IMR-90 (cell line): ENCODE measurements around the gene ETV4. TPM values are rescaled to one million over a fixed set of nuclear protein-coding genes. Genes with fewer than 3 reads are reported as not detected.
A peak's percentile ranks its signal among the peaks of the same experiment; 100 is the strongest.

Source experiments
- ATAC-seq: fragments of 200-7000 bp; cut with Tn5 transposase; 2 replicates; pipeline ENCODE4 v1.9.1; 2020; ENCODE audit warnings: low read depth, mild to moderate bottlenecking, moderate library complexity
- BruUV-seq: library from RNA; stranded (reverse); fragments of 400-500 nt; replicated peaks from 2 replicates; lab custom pipeline; 2021; lab: Mats Ljungman, UMichigan
- CTCF ChIA-PET: fragments of 300-600 bp; formaldehyde crosslinking; extraction: SDS; loops from one replicate; lab custom pipeline; 2021; ENCODE audit warnings: antibody characterized with exemption; lab: Yijun Ruan, JAX
- POLR2A ChIA-PET: fragments of 300-600 bp; sonication (Branson Sonifier 250); formaldehyde crosslinking; loops from one replicate; lab custom pipeline; 2022; ENCODE audit warnings: antibody characterized with exemption; ENCODE audit not compliant: unreplicated experiment; lab: Charles Lee
- DNase-seq: peaks from one replicate; pipeline ENCODE4 v3.0.0; 2013
- H2AFZ ChIP-seq: replicated peaks from 2 replicates; pipeline ENCODE3; 2013; ENCODE audit warnings: low read length, mild to moderate bottlenecking; ENCODE audit not compliant: poor library complexity
- H2AK5ac ChIP-seq: 2 replicates; pipeline ENCODE4 v1.6.1; 2013; ENCODE audit warnings: low read depth, low read length, inconsistent platforms
- H2AK9ac ChIP-seq: replicated peaks from 2 replicates; pipeline ENCODE3; 2013; ENCODE audit warnings: mild to moderate bottlenecking, low read depth, low read length, moderate library complexity; ENCODE audit not compliant: poor library complexity
- H2BK120ac ChIP-seq: 2 replicates; pipeline ENCODE4 v1.6.1; 2013; ENCODE audit warnings: low read depth, low read length, inconsistent platforms
- H2BK15ac ChIP-seq: 3 replicates; pipeline ENCODE4 v1.6.1; 2013; ENCODE audit warnings: low read depth, low read length, inconsistent platforms
- H2BK20ac ChIP-seq: 2 replicates; pipeline ENCODE4 v1.6.1; 2013; ENCODE audit warnings: low read depth, mild to moderate bottlenecking, inconsistent platforms, low read length, moderate library complexity
- H2BK5ac ChIP-seq: 2 replicates; pipeline ENCODE4 v1.6.1; 2013; ENCODE audit warnings: mild to moderate bottlenecking, low read depth, low read length, inconsistent platforms; ENCODE audit not compliant: poor library complexity, severe bottlenecking
- H3K14ac ChIP-seq: replicated peaks from 2 replicates; pipeline ENCODE4 v1.6.1; 2013; ENCODE audit warnings: low read depth, low read length, inconsistent platforms
- H3K18ac ChIP-seq: 2 replicates; pipeline ENCODE4 v1.6.1; 2013; ENCODE audit warnings: low read depth, low read length, control low read depth
- H3K23ac ChIP-seq: 2 replicates; pipeline ENCODE4 v1.6.1; 2013; ENCODE audit warnings: low read depth, low read length, inconsistent platforms
- H3K27ac ChIP-seq: 2 replicates; pipeline ENCODE4 v1.5.1; 2013; ENCODE audit warnings: mild to moderate bottlenecking, control low read depth, low read length; ENCODE audit not compliant: insufficient read depth
- H3K27me3 ChIP-seq: 2 replicates; pipeline ENCODE4 v1.6.1; 2013; ENCODE audit warnings: low read length; ENCODE audit not compliant: control insufficient read depth, insufficient read depth
- H3K36me3 ChIP-seq: 2 replicates; pipeline ENCODE4 v1.6.1; 2013; ENCODE audit warnings: low read length, mixed read lengths; ENCODE audit not compliant: control insufficient read depth, insufficient read depth
- H3K4ac ChIP-seq: 2 replicates; pipeline ENCODE4 v1.6.1; 2013; ENCODE audit warnings: low read depth, low read length, inconsistent platforms
- H3K4me1 ChIP-seq: 2 replicates; pipeline ENCODE4 v1.6.1; 2013; ENCODE audit warnings: low read length, mixed read lengths; ENCODE audit not compliant: control insufficient read depth, insufficient read depth
- H3K4me2 ChIP-seq: 2 replicates; pipeline ENCODE4 v1.6.1; 2013; ENCODE audit warnings: low read depth, mild to moderate bottlenecking, control low read depth, low read length, moderate library complexity
- H3K4me3 ChIP-seq: 2 replicates; pipeline ENCODE4 v1.5.1; 2013; ENCODE audit warnings: low read depth, mild to moderate bottlenecking, control low read depth, low read length, moderate library complexity; ENCODE audit not compliant: insufficient read depth
- H3K56ac ChIP-seq: 2 replicates; pipeline ENCODE4 v1.6.1; 2013; ENCODE audit warnings: low read length, inconsistent platforms; ENCODE audit not compliant: insufficient read depth; ENCODE audit errors: extremely low read depth
- H3K79me1 ChIP-seq, 2 experiments: 2 replicates each; pipeline ENCODE4 v1.6.1; 2013; ENCODE audit warnings: low read length in 2 of 2, inconsistent platforms in 1 of 2, low read depth in 1 of 2
- H3K9ac ChIP-seq: 2 replicates; pipeline ENCODE4 v1.6.1; 2013; ENCODE audit warnings: low read depth, low read length, control low read depth
- H3K9me1 ChIP-seq: 2 replicates; pipeline ENCODE4 v1.6.1; 2013; ENCODE audit warnings: low read length, inconsistent platforms; ENCODE audit not compliant: insufficient read depth
- H3K9me3 ChIP-seq: 2 replicates; pipeline ENCODE4 v1.6.1; 2013; ENCODE audit warnings: low read length; ENCODE audit not compliant: control insufficient read depth, insufficient read depth
- H4K20me1 ChIP-seq: 2 replicates; pipeline ENCODE4 v1.6.1; 2013; ENCODE audit warnings: low read length, inconsistent platforms; ENCODE audit not compliant: insufficient read depth
- H4K5ac ChIP-seq: 2 replicates; pipeline ENCODE4 v1.6.1; 2013; ENCODE audit warnings: mild to moderate bottlenecking, low read depth, low read length, control low read depth
- H4K8ac ChIP-seq, 2 experiments: 2 replicates each; pipeline ENCODE4 v1.6.1; 2013; ENCODE audit warnings: low read depth in 2 of 2, low read length in 2 of 2, control low read depth in 1 of 2, inconsistent platforms in 1 of 2
- H4K91ac ChIP-seq: 2 replicates; pipeline ENCODE4 v1.6.1; 2013; ENCODE audit warnings: low read depth, low read length, inconsistent platforms; ENCODE audit not compliant: insufficient read depth
- BHLHE40 ChIP-seq: fragments of 150-350 bp; IDR thresholded peaks from 2 replicates; pipeline ENCODE4 v1.6.1; 2016; ENCODE audit warnings: mild to moderate bottlenecking, low read depth, low read length
- CHD1 ChIP-seq: IDR thresholded peaks from 2 replicates; pipeline ENCODE4 v1.6.1; 2012; ENCODE audit warnings: low read depth, low read length, improper control_type of control experiment
- MAFK ChIP-seq: IDR thresholded peaks from 2 replicates; pipeline ENCODE4 v1.6.1; 2012; ENCODE audit warnings: low read depth, low read length, improper control_type of control experiment
- MAZ ChIP-seq: IDR thresholded peaks from 2 replicates; pipeline ENCODE4 v1.6.1; 2012; ENCODE audit warnings: low read depth, mild to moderate bottlenecking, low read length, improper control_type of control experiment, moderate library complexity, borderline replicate concordance
- NFE2L2 ChIP-seq: fragments of 150-350 bp; IDR thresholded peaks from 2 replicates; pipeline ENCODE4 v1.6.1; 2016; ENCODE audit warnings: low read depth, mild to moderate bottlenecking, low read length
- RFX5 ChIP-seq: IDR thresholded peaks from 2 replicates; pipeline ENCODE4 v1.8.0; 2012; ENCODE audit warnings: low read depth, mild to moderate bottlenecking, low read length, moderate library complexity
- WGBS, 2 experiments: methylation state at CpG; one replicate each; pipeline versions ENCODE4 v1.1.5 to v1.1.7; 2013; ENCODE audit warnings: missing lambda C conversion rate in 2 of 2; ENCODE audit not compliant: insufficient read length in 1 of 2; ENCODE audit errors: extremely low coverage in 2 of 2; 5-methylcytosine and 5-hydroxymethylcytosine counted together
- dilution Hi-C: fragments of 300-500 bp; cut with HindIII; formaldehyde crosslinking; loops from one replicate; pipeline ENCODE4 v1.14.3; 2018; ENCODE audit warnings: low sequenced_read_pairs; ENCODE audit not compliant: unreplicated experiment
- in situ Hi-C: fragments of 300-500 bp; cut with MboI; formaldehyde crosslinking; loops from 3 replicates; pipeline ENCODE4 v1.14.3; 2019; ENCODE audit warnings: low sequenced_read_pairs, inconsistent platforms, mixed read lengths
- intact Hi-C: fragments of 100-400 bp; cut with micrococcal nuclease; formaldehyde crosslinking; loops from 2 replicates; pipeline ENCODE4 v1.10.0; 2022
- polyA plus RNA-seq, 3 experiments: library from polyadenylated mRNA; depleted of rRNA; stranded (reverse); fragments of >200 nt; gene quantifications; 2 replicates each; pipeline ENCODE4 v1.2.3, GENCODE V29; 2012; ENCODE audit warnings: low replicate concordance in 1 of 3
- total RNA-seq: library from RNA; depleted of rRNA; stranded (reverse); fragments of >200 nt; gene quantifications from 2 replicates; pipeline ENCODE4 v1.2.3, GENCODE V29; 2012

Gene ETV4
- total and polyA plus RNA-seq, 2 of the 4 experiments (the other 2 are of a cell fraction), result 4.3 to 13.2 TPM

DNA sequence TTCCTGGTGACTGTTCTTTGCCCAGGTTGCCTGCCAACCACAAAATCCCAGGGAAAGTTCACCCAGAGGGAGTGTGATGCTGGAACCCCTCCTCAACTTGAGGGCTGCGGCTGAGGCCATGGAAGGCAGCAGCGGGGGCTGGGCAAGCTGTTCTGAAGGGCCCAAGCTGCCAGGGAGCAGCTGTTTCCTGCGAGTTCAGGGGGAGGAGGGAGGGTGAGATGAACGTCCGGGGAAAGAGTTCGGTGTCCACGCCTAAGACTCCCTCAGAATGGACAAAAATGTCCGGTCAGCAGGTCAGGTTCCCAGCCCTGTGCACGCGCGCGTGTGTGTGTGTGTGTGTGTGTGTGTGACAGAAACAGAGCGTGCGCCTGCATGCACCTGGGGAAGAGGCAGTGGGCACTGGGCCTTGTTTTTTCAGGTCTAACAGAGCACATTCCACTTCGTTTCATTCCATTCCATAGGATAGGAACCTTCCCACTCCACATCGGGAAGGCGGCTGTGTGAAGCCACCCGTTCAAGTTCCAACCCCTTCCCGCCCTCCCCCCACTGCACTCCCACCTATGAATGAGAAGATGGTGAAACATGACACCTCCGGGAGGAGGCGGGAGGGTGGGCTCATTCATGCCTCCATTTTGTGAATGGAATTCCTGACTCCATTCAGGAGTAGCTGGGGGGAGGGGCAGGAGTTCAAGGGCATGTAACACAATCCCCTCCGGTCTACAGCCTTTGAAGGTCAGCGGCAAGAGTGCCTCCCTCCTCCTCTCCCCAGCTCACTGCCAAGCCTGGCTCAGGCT lies 15.7 kb downstream of the ETV4 start:
- ATAC-seq (peak; percentile 83), DNase-seq (peak; percentile 93)
- H3K14ac ChIP-seq, result peak overlapping the region; percentile 99
- H3K79me1 ChIP-seq, result peaks cover 0 to 31% of the 10 kb centered on the region in 2 experiments; a peak in 2 of 4 replicates
- no peaks in the 10 kb centered on the region for H4K20me1 ChIP-seq
- H3K4me2 ChIP-seq, result peak overlapping the region; percentile 93
- H4K91ac ChIP-seq, result peak overlapping the region; percentile 91
- POLR2A ChIA-PET, result interaction anchor here (1.4 kb wide), 1 partner anchor 15 kb away, joined by 5 read pairs; no protein-coding TSS in a partner anchor
- dilution Hi-C loops, result no loop called here
- no peaks in the 10 kb centered on the region for H3K9me3 ChIP-seq
- CTCF ChIA-PET, result interaction anchor here (0.6 kb wide), 1 partner anchor 50 kb away, joined by 3 read pairs; no protein-coding TSS in a partner anchor
- peak overlapping the region; percentile 88 for H3K23ac ChIP-seq
- 4% methylated on average over 5 of the region's 23 CpGs; no CpG with 5 or more reads in 1 of the 2 experiments for WGBS, 2 experiments
- BruUV-seq, result no TSS peak
- H3K18ac ChIP-seq, result peak overlapping the region; percentile 86
- peak overlapping the region; percentile 84 for H2BK120ac ChIP-seq
- peak overlapping the region; percentile 95 for H2BK5ac ChIP-seq
- peaks cover 14% of the 10 kb centered on the region for H3K4me1 ChIP-seq
- peak overlapping the region; percentile 79 for H2BK20ac ChIP-seq
- peaks cover 17% of the 10 kb centered on the region for H3K36me3 ChIP-seq
- H3K27ac ChIP-seq, result peak overlapping the region; percentile 97
- H3K9ac ChIP-seq, result peak overlapping the region; percentile 69
- H2AFZ ChIP-seq, result peak overlapping the region; percentile 87
- no peaks in the 10 kb centered on the region for H3K27me3 ChIP-seq
- H2AK5ac ChIP-seq, result peak overlapping the region; percentile 99
- peak overlapping the region; percentile 88 for H4K5ac ChIP-seq
- peak overlapping the region; percentile 97 for H3K4ac ChIP-seq
- peak overlapping the region; percentile 89; the same call in 2 of the 3 replicates for H2BK15ac ChIP-seq
- peak overlapping the region; percentile 93 for H2AK9ac ChIP-seq
- peak overlapping the region; percentile 71 to 91 for H4K8ac ChIP-seq
- intact Hi-C loops, result no loop called here
- H3K56ac ChIP-seq, result peak overlapping the region; percentile 83; the same call in 1 of the 2 replicates
- in situ Hi-C loops, result no loop called here
- TF ChIP-seq RFX5 (no peak), MAFK (peak; percentile 57), BHLHE40 (peak; percentile 63; the same call in 1 of the 2 replicates), MAZ (peak; percentile 74; the same call in 1 of the 2 replicates), NFE2L2 (no peak), CHD1 (no peak)
- H3K9me1 ChIP-seq, result peaks cover 21% of the 10 kb centered on the region
- H3K4me3 ChIP-seq, result peak overlapping the region; percentile 32; the same call in 1 of the 2 replicates
